ENCODE data around the gene TNIK. TPM values are rescaled to one million over a fixed set of nuclear protein-coding genes. Genes with fewer than 3 reads are reported as not detected.
"Not testable (repeated sequence)": the region's sequence is repeated elsewhere in the genome, so short reads cannot be mapped to it uniquely, and the experiment has no call there.

TNIK gene
- total RNA-seq, 1 donor from 2014 or later: 25.8 TPM

DNA sequence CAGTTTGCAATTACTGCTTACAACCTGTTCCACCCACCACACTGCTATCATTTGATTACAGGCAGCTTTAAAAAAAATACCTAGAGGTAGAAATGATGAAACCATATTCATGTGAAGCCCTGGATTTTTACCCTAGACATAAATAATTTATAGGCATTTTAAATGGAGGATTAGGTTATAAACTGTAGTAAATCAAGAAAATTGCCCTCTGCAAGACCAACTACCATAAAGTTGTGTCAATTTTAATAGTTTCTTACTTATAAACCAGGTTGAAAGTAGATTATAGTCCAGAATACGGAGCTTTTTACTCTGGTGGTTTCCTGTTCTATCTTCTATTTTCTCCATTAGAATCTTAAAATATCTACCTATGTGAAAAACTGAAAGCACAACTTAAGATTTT, 13.9 kb downstream of the TNIK start:
- no peak for DNase-seq (ENCODE audit: low read depth)

GRCh38 chr3:171445620-171446204, 14.5 kb downstream of the TNIK start:
- DNase-seq (ENCODE audit: low read depth): no peak

GRCh38 chr3:171444001-171444690, 16.1 kb downstream of the TNIK start:
- no peak for DNase-seq (ENCODE audit: low read depth)

DNA sequence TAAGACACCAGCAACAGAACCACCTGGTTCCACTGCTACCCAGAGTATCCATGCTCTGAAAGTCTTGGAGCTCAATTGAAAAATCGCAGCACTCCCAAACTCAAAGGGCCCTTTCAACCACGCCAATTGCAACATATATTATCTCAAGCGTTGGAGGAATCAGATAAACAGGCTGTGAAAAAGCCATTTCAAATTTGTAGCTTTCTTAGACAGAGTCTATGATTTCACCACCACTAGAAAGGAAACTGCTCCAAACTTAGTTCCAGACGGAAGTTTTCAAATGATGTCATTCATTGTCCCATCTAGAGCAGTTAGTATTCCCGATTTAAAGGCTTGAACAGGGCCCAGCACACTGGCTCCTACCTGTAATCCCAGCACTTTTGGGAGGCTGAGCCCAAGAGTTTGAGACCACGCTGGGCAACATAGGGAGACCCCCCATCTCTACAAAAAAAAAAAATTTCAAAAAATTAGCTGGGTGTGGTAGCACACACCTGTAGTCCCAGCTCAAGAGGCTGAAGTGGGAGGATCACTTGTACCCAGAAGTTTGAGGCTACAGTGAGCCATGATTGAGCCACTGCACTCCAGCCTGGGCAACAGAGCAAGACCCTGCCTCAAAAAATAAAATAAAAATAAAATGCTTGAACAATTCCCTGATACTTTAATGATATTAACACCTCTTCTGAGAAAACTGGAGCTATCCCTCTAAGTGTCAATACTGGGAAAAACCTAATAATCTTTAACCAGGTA, 16.8 kb downstream of the TNIK start:
- no peak for DNase-seq (ENCODE audit: low read depth)

- DNase-seq (ENCODE audit: low read depth): no peak
Observed at GRCh38 chr3:171442184-171442583, 18.0 kb downstream of the TNIK start.

DNA sequence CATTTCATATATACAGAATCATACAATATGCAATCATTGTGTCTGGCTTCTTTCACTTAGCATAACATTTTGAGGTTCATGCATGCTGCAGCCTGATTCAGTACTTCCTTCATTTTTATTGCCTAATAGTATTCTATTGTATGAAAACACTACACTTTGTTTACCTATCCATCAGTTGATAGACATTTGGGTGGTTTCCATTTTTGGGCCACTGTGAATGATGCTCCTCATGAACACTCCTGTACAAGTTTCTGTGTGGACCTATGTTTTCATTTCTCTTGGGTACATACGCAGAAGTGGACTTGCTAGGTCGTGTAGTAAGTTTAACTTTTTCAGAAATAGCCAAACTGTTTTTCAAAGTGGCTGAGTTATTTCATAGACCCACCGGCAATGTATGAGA, 18.8 kb downstream of the TNIK start:
- DNase-seq (ENCODE audit: low read depth): no peak

DNA sequence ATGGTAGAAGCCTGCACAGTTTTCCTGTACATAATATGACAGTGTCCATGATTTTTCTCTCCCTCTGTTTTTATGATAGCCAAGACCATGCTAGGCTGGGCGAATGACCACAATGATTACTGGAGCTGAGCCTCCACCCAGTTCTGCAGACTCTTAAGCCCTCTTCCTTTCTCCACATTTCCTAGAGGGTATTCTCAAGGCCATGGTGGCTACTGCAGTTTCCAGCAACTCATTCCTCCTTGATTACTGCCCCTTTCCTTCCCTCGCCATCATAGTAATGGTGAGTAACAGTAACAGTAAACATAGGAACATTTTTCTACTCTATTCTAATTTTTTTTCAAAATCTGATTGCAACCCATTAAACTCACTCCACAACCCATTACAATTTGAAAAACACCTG, 20.2 kb downstream of the TNIK start:
- no peak for DNase-seq (ENCODE audit: low read depth)

GRCh38 chr3:171437115-171437756, 23.0 kb downstream of the TNIK start:
- DNase-seq (ENCODE audit: low read depth): no peak

DNA sequence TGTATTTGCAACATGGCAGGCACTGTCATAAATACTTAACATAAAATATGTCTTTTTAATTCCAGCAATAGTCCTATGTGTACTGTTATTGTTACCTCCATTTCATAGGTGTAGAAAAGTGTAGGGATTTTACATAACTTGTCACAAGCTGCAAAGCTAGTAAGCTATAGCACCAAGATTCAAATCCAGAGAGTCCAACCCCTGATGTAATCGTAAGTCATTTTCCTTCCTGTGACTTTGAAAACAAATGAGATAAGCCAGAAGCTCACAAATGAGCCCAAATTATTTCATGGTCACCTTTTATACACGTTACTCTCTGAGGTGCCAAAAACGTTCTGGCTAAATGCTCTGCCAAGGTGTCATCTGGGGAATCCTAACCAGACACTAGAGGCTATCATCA, 23.8 kb downstream of the TNIK start:
- DNase-seq (ENCODE audit: low read depth): no peak

GRCh38 chr3:171435757-171436156, 24.4 kb downstream of the TNIK start:
- DNase-seq (ENCODE audit: low read depth): no peak

DNA sequence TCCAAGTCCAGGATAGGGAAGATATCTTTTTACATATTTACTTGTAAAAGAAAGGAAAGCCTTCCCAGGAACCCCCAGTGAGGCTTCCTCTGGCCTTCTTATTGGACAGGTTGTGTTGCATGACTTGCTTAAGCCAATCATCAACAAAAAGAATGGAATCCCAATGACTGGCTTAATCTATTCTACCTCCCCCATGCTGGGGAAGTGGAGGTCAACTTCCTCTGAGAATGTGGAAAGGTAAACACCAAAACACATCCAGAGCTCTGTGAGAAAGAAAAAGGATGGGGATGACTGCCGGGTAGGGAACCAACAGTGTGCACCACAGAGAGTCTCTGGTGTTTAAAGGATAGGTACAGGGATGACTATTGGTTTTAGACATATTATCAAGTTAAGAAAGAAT, 25.1 kb downstream of the TNIK start:
- DNase-seq (ENCODE audit: low read depth): no peak

DNA sequence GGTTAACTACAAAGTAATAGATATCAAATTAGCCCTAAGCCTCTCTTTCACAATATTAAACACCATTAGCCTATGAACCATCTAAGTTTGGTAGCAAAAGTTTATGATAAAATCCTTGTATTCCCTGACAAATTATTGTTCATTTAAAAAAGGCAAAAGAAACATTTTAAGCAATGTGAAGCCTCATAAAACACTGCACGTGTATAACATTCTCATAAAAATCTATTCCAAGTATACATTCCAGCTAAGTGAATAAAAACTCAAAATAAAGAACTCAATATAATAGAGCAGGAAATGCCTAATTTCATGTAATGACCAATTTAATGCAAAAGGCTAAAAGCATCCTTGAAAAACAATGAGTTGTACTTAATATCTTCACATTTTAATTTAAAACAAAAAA, 27.7 kb downstream of the TNIK start:
- no peak for DNase-seq (ENCODE audit: low read depth)

DNA sequence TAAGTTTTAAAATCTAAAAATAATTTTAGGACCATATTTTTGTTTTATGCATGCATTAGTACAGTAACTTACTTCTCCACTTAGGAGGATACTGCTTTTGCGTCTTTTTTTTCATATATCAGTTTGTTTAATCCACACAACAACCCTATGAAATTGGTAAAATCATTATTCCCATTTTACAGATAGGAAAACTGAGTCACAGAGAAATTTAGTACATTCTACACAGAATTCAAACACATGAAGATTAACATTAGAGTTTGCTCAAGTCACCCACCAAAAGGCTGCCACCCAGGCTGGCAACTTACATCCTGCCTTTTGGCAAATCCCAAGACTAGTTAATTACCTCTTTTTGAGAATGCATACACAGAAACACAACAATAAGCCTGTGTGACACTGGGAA, 28.7 kb downstream of the TNIK start:
- DNase-seq (ENCODE audit: low read depth): no peak

DNA sequence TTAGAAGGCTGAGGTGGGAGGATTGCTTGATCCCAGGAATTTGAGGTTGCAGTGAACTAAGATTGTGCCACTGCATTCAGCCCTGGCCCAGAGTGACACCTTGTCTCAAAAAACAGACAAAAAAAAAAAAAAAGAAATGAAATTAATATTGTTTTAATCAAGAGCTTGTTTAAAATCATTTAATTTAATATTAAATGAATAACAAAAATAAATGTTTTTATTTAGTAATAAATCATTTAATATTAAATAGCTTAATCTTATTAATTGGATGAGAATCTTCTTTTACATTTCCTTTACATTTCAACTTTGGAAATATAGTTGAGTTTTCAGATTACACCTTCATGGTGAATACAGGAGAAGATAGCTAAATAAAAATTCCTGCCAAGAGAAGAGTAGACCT, 29.7 kb downstream of the TNIK start:
- no peak for DNase-seq (ENCODE audit: low read depth)

- no peak for DNase-seq (ENCODE audit: low read depth)
Observed at GRCh38 chr3:171429635-171430034, 30.6 kb downstream of the TNIK start.

DNA sequence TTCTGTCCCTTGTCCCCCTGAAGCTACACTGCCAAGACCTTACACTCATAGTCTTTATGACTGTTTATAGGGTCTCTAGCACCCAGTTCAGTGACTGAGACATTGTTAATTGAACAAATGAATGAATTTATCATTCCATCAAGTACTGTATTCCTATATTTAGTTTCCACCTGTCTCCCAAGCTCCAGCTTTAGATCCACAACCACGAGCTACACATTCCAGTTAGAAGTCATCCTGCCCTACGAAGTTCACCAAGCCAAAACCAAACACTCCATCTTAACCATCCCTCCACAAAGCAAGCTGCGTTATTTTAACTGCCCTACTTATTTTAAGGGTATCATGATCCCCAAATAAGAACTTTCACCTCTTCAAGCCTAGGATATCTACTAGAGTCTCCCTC, 31.3 kb downstream of the TNIK start:
- no peak for DNase-seq (ENCODE audit: low read depth)

DNA sequence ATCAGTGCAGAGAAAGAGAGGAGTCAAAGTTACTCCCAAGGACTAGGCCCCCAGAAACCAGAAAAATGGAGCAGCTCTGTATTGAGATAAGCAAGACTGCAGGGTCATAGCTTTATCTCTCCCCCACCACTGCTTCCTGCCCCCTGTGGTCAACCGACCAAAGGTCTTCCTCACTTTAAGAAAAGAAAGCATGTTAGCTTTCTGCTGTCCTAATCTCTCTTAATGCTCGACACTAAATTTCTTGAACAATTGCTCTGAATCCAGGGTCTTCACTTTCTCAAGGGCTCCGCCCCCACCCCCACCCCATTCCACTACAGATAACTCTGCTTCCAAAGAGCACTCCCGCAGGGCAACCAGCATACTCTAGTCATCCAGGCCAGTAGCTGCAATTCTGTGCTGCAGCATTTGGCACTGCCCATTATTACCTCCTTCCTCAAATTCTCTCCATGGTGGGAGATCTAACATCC, 31.9 kb downstream of the TNIK start:
- DNase-seq (ENCODE audit: low read depth): no peak

GRCh38 chr3:171427771-171428320, 32.4 kb downstream of the TNIK start:
- DNase-seq (ENCODE audit: low read depth): no peak

- not testable (repeated sequence) for DNase-seq (ENCODE audit: low read depth)
Observed at GRCh38 chr3:171424063-171424462, 36.1 kb downstream of the TNIK start.

DNA sequence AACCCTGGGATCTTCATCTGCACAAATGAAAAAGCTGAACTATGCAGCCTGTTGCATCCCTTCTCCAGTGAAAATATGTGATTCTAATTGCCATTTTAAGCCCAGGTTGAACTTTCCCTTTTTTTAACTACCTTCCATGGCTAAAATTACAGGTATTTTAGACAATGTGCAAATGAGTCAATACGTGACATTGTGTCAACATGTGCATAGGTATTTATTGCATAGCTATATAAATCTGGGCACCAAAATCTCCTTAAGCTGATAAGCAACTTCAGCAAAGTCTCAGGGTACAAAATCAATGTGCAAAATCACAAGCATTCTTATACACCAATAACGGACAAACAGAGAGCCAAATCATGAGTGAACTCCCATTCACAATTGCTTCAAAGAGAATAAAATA, 37.4 kb downstream of the TNIK start:
- not testable (repeated sequence) for DNase-seq (ENCODE audit: low read depth)

DNA sequence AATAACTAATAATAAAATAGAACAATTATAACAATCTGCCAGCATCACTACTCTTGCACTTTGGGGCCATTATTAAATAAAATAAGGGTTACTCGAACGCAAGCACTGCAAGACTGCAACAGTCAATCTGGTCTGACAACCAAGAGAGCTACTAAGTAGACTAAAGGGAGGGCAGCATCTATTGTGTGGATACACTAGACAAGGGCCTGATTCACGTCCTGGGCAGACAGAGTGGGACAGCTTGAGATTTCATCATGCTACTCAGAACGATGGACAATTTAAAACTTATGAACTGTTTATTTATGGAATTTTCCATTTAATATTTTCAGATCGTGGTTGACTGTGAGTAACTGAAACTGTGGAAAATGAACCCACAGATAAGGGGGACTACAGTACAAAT, 39.5 kb downstream of the TNIK start:
- no peak for DNase-seq (ENCODE audit: low read depth)

- DNase-seq (ENCODE audit: low read depth): no peak
Observed at GRCh38 chr3:171419457-171419856, 40.7 kb downstream of the TNIK start.

Data from renal cortical epithelial cell (primary cell).